Activated naive CD8-positive, alpha-beta T cell (primary cell): ENCODE data around the gene ALG1.
"Not testable (repeated sequence)": the region's sequence is repeated elsewhere in the genome, so short reads cannot be mapped to it uniquely, and the experiment has no call there.

Source experiments
- H3K27ac Mint-ChIP-seq: one replicate; pipeline ENCODE4 v1.8.0; 2021; ENCODE audit warnings: mixed read lengths
- H3K27me3 Mint-ChIP-seq: one replicate; pipeline ENCODE4 v1.8.0; 2021; ENCODE audit warnings: mixed read lengths
- H3K36me3 Mint-ChIP-seq: one replicate; pipeline ENCODE4 v1.8.0; 2021; ENCODE audit warnings: mixed read lengths
- H3K4me1 Mint-ChIP-seq: one replicate; pipeline ENCODE4 v1.8.0; 2021; ENCODE audit warnings: low read depth, mixed read lengths
- H3K4me3 Mint-ChIP-seq: one replicate; pipeline ENCODE4 v1.8.0; 2021; ENCODE audit warnings: mild to moderate bottlenecking, mixed read lengths
- H3K9me3 Mint-ChIP-seq: one replicate; pipeline ENCODE4 v1.8.0; 2021; ENCODE audit warnings: low read depth, mixed read lengths

ALG1 gene

DNA sequence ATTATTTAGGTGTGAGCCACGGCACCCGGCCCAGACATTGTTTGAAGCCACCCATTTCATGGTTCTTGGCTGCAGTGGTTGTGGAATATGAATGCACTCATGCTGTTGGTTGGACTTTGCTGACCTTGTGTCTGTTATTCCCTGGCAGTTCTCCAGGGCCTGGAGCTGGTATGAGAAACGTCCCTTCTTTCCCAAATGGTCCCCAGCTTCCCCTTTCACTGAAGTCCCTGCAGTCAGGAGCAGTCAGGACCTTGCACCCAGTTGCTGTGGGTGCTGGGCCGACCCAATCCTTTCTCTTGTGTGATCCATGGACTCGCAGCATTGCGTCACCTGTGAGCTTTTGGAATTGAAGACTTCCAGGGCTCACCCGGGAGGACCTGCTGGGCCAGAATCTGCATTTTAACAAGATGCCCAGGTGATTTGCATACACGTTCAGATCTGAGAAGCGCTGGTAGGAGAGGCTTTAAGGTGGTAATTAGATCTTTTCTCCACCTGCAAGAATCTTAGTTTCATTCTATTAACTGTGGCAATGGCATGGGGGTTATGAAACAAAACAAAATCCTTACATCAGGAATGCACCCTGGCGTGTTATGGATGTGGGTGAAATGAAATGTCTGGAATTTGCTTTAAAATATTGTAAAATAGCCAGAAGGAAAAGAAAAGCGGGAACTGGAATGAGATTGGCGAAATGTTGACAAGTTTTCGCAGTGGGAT is 63.3 kb downstream of the ALG1 start:
- H3K4me1 Mint-ChIP-seq, H3K4me3 Mint-ChIP-seq, H3K9me3 Mint-ChIP-seq, H3K36me3 Mint-ChIP-seq, H3K27ac Mint-ChIP-seq: not testable (repeated sequence)
- H3K27me3 Mint-ChIP-seq = peaks cover 20% of the 10 kb centered on the region
